ENCODE measurements around the gene ARID1B. TPM values are rescaled to one million over a fixed set of nuclear protein-coding genes. Genes with fewer than 3 reads are reported as not detected.
A peak's percentile ranks its signal among the peaks of the same experiment; 100 is the strongest.

The ARID1B gene
- total RNA-seq, 2 donors from 2014 or later, result 65.1 to 99.4 TPM

DNA sequence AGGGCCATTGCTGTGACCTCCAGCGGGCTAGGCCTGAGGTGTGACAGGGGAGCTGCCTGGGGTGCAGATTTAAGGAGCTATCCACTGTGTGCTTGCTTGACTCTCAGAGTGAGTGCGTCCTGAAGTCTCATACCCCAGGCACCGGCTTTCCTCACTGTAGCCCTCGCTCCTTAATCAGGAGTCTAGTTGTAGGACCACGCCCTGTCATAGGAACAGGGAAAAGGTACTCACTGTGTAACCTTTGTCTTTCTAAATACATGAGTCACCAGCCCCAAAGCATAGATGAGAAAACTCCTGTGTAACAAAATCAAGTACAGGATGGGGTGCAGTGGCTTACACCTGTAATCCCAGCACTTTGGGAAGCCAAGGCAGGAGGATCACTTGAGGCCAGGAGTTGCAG is 404.5 kb downstream of the ARID1B start:
- Histone ChIP-seq H3K36me3 (no peaks in the 10 kb centered on the region), H3K27me3 (replicated peaks; ENCODE audit: insufficient read depth) (no peaks in the 10 kb centered on the region), H3K9me3 (no peaks in the 10 kb centered on the region), H3K4me1 (replicated peaks) (no peaks in the 10 kb centered on the region), H3K27ac (no peak overlapping the region), H3K4me3 (no peak overlapping the region)
- intact Hi-C loops (cut with DNase I), result loop anchor here (5.0 kb wide), 3 partner anchors 134 to 619 kb away; partner anchors contain the start of gene ARID1B
- DNase-seq (ENCODE audit: low spot score), result no peak
- 90% methylated on average over 5 of the region's 5 CpGs for WGBS
- TF ChIP-seq POLR2AphosphoS5 (IDR thresholded peaks at IDR 0.05) (no peak), POLR2A (IDR thresholded peaks at IDR 0.05) (no peak)
- TF ChIP-seq, protein P1, sequence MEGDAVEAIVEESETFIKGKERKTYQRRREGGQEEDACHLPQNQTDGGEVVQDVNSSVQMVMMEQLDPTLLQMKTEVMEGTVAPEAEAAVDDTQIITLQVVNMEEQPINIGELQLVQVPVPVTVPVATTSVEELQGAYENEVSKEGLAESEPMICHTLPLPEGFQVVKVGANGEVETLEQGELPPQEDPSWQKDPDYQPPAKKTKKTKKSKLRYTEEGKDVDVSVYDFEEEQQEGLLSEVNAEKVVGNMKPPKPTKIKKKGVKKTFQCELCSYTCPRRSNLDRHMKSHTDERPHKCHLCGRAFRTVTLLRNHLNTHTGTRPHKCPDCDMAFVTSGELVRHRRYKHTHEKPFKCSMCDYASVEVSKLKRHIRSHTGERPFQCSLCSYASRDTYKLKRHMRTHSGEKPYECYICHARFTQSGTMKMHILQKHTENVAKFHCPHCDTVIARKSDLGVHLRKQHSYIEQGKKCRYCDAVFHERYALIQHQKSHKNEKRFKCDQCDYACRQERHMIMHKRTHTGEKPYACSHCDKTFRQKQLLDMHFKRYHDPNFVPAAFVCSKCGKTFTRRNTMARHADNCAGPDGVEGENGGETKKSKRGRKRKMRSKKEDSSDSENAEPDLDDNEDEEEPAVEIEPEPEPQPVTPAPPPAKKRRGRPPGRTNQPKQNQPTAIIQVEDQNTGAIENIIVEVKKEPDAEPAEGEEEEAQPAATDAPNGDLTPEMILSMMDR (IDR thresholded peaks at IDR 0.05), result no peak

GRCh38 chr6:157182503-157183264 is 405.5 kb downstream of the ARID1B start:
- no peaks in the 10 kb centered on the region for H3K36me3 ChIP-seq
- TF ChIP-seq, protein P1 (IDR thresholded peaks at IDR 0.05), result no peak
- TF ChIP-seq POLR2A (IDR thresholded peaks at IDR 0.05) (no peak), POLR2AphosphoS5 (IDR thresholded peaks at IDR 0.05) (no peak)
- 81% methylated on average over 15 of the region's 15 CpGs for WGBS
- intact Hi-C loops (cut with DNase I), result loop anchor here (5.0 kb wide), 3 partner anchors 135 to 620 kb away; partner anchors contain the start of gene ARID1B
- no peaks in the 10 kb centered on the region for H3K9me3 ChIP-seq
- no peaks in the 10 kb centered on the region for H3K4me1 ChIP-seq (replicated peaks)
- no peak for DNase-seq (ENCODE audit: low spot score)
- H3K27me3 ChIP-seq (replicated peaks; ENCODE audit: insufficient read depth), result no peaks in the 10 kb centered on the region
- H3K4me3 ChIP-seq, result no peak overlapping the region
- no peak overlapping the region for H3K27ac ChIP-seq

DNA sequence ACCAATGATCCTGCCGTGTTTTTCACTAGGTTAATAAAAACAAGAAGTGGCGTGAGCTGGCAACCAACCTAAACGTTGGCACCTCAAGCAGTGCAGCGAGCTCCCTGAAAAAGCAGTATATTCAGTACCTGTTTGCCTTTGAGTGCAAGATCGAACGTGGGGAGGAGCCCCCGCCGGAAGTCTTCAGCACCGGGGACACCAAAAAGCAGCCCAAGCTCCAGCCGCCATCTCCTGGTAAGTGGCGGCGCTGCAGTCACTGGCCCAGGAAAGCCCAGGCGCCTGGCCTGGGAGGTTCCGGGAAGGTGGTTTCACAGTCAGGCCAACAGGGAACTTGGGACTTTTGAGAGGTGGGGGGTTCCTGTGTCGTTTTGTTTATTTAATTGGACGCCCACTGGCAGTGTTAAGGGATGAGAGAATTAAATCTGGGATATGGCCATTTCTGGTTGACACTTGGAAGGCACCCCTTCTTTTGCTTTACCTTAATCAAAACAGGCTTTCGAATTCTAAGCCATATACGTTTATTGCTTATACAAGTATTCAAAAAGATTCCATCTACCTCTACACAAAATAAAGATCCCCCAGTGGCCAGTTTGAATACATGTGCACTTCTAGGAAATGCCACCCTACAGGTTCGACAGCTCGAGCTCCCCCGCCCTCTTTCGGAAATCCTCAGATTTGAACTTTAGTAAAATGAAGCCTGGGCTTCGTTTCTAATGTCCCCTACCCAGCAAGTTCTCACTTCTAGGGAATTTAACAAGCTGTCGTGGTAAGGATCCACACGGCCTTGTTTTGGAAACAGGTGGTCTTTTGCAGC is 407.2 kb downstream of the ARID1B start:
- WGBS, result 28% methylated on average over 25 of the region's 25 CpGs
- Histone ChIP-seq H3K9me3 (no peaks in the 10 kb centered on the region), H3K4me1 (replicated peaks) (no peaks in the 10 kb centered on the region), H3K27me3 (replicated peaks; ENCODE audit: insufficient read depth) (no peaks in the 10 kb centered on the region), H3K4me3 (no peak overlapping the region), H3K27ac (peak overlapping the region; percentile 69 to 70), H3K36me3 (no peaks in the 10 kb centered on the region)
- TF ChIP-seq, protein P1 (IDR thresholded peaks at IDR 0.05), result peak; percentile 81 to 96 (median 92)
- TF ChIP-seq POLR2AphosphoS5 (IDR thresholded peaks at IDR 0.05) (peak; percentile 52), POLR2A (IDR thresholded peaks at IDR 0.05) (no peak)
- peak; percentile 82 for DNase-seq (ENCODE audit: low spot score)
- intact Hi-C loops (cut with DNase I), result loop anchor here (2.0 to 5.0 kb wide), 4 partner anchors 137 to 622 kb away; partner anchors contain the start of gene ARID1B

GRCh38 chr6:157185171-157185570 is 408.0 kb downstream of the ARID1B start:
- intact Hi-C loops (cut with DNase I), result loop anchor here (2.0 kb wide), 1 partner anchor 498 kb away; no protein-coding TSS in a partner anchor
- H3K27ac ChIP-seq, result no peak overlapping the region
- WGBS, result 82% methylated on average over 8 of the region's 8 CpGs

More at GRCh38 chr6:157185171-157185570, 408.0 kb downstream of the ARID1B start:
- H3K9me3 ChIP-seq, result no peaks in the 10 kb centered on the region
- H3K4me1 ChIP-seq (replicated peaks), result no peaks in the 10 kb centered on the region
- TF ChIP-seq POLR2A (IDR thresholded peaks at IDR 0.05) (no peak), POLR2AphosphoS5 (IDR thresholded peaks at IDR 0.05) (no peak)
- TF ChIP-seq, protein P1 (IDR thresholded peaks at IDR 0.05), result no peak
- H3K4me3 ChIP-seq, result no peak overlapping the region
- H3K36me3 ChIP-seq, result peaks cover 0 to 4% of the 10 kb centered on the region in 2 donors
- no peaks in the 10 kb centered on the region for H3K27me3 ChIP-seq (replicated peaks; ENCODE audit: insufficient read depth)
- no peak for DNase-seq (ENCODE audit: low spot score)

Measured in prostate gland (tissue), 2 donors.